NCI-H69 (cell line): ENCODE results near the gene ABHD17A.
"Not testable (repeated sequence)": the region's sequence is repeated elsewhere in the genome, so short reads cannot be mapped to it uniquely, and the experiment has no call there.

Source experiments
- DNase-seq: peaks from one replicate; lab custom pipeline; 2025; lab: John Stamatoyannopoulos, UW

ABHD17A gene

GRCh38 chr19:1881393-1882088, 3.8 kb downstream of the ABHD17A start:
- DNase-seq: not testable (repeated sequence)

GRCh38 chr19:1880611-1881392, 4.5 kb downstream of the ABHD17A start:
- DNase-seq: no peak

GRCh38 chr19:1879982-1880381, 5.3 kb downstream of the ABHD17A start:
- not testable (repeated sequence) for DNase-seq

- DNase-seq: not testable (repeated sequence)
Observed at GRCh38 chr19:1878583-1878982, 6.7 kb downstream of the ABHD17A start.

GRCh38 chr19:1877280-1877660, 8.0 kb downstream of the ABHD17A start:
- DNase-seq: peak; percentile 43

DNA sequence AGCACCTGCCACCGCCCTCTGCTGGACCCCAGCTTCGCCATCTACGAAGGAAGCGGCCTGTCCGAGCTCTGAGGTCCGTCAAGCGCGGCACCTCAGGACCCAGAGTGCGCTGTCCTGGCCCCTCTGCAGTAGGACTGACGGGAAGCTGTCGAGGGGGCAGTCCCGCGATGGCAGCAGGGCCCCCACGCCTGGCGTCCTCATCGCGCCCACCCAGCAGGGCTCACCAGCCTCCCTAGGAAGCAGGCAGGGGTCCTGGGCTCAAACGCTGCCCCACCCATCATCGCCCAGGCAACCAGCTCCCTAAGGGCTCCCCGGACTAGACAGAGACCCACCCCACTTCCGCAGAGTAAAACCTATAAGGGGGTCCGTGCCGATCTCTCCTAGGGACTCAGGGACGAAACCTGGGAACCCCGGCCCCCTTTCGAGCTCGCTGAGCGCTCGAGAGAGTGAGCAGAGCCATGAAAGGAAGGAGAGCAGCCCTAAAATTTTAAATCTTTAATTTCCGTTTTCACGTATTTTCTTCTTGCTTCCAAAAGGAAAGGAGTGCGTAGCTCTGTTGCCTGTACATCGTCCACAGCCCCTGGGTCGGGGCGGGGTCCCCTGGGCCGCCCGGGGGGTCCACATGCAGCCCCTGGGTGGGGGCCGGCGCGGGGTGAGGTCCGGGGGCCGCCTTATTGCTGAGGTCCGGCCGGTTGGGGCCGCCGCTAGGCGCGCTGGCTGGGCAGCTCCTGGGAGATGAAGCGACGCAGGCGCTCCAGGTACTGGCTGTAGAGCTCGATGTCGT, 8.6 kb downstream of the ABHD17A start:
- DNase-seq: peak; percentile 76

DNA sequence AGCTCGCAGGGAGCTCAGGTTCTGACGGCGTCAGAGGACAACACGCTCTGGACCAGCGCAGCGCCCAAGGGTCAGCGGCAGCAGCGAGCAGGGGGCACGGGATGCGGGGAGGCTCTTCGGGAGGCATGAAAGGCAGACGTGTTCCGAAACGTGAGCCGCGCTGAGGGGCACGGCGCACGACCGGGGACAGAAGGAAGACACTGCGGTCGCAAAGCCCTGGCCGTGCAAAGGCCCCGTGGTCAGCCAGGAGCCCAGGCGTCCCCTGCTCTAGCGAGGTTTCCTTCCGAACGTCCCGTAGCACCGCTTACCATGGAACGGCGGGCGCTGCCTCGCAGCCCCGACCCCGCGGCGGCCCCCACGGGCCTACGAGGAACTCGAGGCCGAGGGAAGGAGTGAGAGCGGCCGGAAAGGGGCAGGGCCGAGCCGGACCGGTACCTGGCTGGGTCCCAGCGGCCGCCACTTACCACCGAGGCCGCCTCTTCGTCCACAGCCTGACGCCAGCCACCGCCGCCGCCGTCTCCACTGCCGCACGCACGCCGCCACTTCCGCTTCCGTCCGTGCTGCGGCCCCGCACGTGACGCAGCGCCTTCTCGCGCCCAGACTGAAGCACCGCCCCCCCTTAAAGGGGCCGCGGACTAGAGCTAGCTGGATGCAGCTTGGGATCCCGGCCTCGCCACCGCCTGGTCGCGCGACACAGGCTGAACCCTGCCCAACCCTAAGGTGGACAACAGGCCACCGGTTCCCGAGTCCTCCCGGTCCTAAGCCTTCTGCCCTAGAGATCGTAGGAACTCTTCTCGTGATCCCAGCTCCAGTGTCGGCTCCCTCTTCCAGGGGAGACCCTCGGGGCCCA, 9.4 kb downstream of the ABHD17A start:
- peak; percentile 95 for DNase-seq

DNA sequence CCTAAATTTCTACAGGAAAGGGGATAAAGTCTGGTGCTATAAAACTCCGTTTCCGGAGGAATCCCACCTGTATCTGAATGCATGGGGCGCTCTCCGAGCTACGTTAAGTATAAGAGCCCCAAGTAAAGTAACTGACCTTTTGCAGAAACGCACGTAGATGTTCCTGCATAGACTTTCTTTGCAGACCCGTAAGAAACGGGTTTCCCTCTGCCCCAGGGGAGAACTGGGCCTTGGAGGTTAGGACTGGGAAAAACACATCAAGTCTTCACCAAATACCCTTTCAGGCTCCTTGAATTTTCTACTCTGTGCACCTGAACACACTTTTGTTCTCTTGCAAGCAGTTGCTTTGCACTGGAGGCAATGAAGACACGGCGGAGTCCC, 10.0 kb downstream of the ABHD17A start:
- DNase-seq: not testable (repeated sequence)

DNA sequence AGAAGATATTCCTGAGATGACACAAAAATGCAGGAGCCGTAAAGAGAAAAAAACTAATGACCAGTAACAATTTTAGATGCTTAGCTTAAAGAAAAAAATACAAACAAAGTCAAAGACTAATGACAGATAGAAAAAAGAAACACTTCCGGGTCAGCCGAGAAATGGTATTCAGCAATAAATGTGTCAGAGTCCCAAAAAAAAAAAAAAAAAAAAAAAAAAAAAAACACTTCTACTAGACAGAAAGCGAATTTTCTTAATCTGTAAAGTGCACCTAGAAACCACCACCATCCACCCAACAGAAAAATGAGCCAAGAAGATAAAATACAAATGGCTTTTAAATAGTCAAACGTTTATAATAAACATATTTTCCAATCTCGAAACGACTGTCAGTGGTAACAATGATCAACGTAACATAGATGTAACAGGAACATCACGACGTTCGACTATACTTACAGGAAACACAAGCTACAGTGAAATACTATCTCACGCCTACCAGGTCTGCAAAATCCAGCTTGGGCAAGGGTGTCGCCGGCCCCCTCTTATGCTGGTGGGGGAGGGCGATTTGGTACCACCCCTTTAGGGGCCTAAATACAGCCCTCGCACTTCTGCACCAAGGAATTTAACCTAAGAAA, 10.6 kb downstream of the ABHD17A start:
- DNase-seq: no peak

DNA sequence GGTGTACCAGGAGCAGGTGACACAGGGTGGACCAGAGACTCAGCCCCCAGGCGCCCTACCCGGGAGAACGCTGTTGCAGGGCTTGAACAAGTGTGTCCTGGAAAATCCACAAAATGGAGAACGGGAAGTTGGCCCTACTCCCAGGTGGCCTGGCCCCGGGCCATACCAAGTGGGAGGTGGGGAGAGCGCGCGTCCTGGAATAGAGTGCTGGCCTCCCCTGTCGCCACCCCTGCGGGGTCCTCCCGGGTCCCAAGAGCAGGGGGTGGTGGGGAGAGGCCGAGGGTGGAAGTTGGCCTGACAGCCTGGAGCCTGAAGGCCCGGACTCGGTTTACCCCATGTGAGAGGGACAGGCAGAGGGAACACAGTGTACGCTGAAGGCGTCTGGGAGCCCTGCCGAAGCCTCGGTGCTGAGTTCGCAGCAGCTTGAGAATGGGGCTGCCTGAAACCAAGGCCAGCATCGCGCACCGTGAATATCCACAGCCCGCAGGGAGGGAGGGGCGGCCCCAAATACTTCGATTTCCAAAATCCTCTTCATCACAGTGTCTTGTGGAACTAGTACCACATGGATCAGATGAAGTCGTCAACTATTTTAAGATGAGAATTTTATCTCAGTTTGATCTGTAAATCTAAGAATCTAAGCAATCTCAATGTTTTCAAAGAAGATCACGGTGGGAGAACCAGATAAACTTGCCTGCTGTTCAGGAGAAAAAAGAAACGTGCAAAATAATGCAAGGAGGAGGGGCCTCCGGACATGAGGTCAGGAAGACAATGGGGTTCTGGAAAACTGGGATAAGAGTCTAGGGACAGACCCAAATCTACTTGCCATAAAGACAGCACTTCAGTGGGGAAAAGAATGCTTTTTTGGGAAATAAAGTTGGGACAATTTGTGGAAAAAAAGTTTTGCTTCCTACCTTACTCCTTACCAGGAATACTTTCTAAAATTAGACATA, 11.5 kb downstream of the ABHD17A start:
- DNase-seq: no peak

GRCh38 chr19:1872807-1873523, 12.3 kb downstream of the ABHD17A start:
- no peak for DNase-seq

DNA sequence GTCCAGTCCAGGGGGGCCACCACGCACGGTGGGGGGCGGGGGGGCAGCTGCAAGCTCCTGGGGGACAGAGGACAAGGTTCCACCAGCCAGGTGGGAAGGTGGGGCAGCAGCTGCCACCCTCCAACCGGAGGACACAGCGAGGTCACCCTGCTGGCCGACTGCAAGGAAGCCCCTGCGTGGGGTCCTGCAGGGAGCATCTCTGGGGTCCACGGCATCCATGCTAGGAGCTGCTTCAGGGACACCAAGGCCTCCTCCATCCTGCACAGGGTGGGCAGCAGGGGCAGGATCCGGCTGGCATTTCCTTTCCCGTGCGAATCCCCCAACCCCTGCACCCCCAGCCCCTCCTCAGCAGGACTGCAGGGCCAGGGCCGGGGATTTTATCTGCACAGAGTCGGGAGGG, 13.7 kb downstream of the ABHD17A start:
- no peak for DNase-seq

- DNase-seq: no peak
Observed at GRCh38 chr19:1871140-1871597, 14.1 kb downstream of the ABHD17A start.

GRCh38 chr19:1868971-1869370, 16.3 kb downstream of the ABHD17A start:
- no peak for DNase-seq

- DNase-seq: no peak
Observed at GRCh38 chr19:1867349-1867724, 18.0 kb downstream of the ABHD17A start.

DNA sequence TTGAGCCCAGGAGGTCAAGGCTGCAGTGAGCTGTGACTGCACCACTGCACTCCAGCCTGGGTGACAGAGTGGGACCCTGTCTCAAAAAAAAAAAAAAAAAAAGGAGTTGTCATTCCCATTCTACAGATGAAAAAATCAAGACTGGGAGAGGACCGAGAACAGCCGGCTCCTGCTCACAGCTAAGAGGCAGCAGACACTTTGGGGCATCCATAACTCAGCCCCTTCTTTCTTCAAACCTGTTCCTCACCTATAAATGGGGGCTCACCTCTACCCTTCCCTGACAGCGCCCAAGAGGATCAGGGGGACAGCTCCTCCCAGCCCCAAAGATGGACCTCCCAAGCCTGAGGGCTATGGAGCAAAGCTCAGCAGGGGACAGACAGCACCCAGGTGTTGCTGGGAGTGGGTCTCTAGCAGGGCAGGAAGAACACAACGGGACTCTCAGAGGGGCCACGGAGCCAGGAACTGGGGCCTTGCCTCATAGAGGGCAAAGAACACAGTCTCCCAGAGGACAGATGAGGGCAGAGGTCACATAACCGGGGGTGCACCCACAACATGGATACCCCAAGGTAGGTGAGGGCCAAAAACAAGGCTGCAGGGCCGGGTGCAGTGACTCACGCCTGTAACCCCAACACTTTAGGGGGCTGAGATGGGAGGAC, 18.5 kb downstream of the ABHD17A start:
- no peak for DNase-seq

DNA sequence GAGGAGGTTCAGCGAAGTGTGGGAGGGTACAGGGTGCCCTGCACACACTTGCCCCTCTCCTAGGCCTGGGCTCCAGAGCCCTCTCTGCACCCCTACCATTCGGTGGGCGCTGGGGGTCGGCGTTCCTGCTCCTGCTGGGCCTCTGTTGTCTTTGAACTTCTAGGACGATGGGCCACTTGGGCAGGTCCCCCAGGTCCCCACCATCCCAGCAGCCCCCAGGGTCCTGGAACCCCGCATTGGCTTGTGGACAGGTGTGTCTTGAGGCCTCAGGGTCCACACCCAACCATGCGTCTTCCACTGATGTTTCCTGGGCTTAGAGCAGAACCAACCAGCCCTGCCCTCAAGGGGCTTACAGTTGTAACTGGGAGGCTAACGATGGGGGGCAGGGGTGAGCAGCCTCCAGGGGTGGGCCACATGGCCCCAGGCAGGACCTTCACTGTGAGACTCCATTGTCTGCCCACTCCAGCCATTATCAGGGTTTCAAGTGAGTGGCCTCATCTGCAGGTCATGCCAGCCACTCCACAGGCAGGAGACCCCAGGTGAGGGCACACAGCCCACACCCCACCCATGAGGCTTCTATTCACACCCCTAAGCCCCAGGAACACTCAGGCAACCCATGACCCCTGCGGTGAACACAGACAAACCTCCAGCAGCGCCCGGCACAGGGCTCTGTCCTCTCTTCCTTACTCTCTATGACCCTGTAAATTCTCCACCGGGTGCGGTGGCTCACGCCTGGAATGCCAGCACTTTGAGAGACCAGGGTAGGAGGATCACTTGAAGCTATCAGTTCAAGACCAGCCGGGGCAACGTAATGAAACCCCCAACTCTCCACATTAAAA, 19.9 kb downstream of the ABHD17A start:
- no peak for DNase-seq
